Body of pancreas (tissue), 4 donors: ENCODE measurements around the gene SLC27A6. TPM values are rescaled to one million over a fixed set of nuclear protein-coding genes. Genes with fewer than 3 reads are reported as not detected.

Source experiments
- ATAC-seq: fragments of 150-250 bp; one replicate; pipeline ENCODE4 v1.9.1; 2016
- DNase-seq, 4 donors: peaks; one replicate each; pipeline ENCODE4 v3.0.0-alpha.2; 2019
- H3K27ac ChIP-seq, 4 donors: fragments of 200-600 bp; sonication (generic); 1 replicate in 3 of 4; 2 replicates in 1 of 4; pipeline versions ENCODE4 v1.5.1 to v1.6.1; 2016 to 2019; ENCODE audit warnings: mild to moderate bottlenecking in 1 of 4, mixed read lengths in 1 of 4, moderate library complexity in 1 of 4
- H3K27me3 ChIP-seq, 2 donors: fragments of 200-600 bp; sonication (generic); one replicate each; pipeline ENCODE4 v1.6.0; 2016; ENCODE audit warnings: mild to moderate bottlenecking in 1 of 2
- H3K36me3 ChIP-seq, 2 donors: fragments of 200-600 bp; sonication (generic); replicated peaks in 1 of 2; 2 replicates each; pipeline ENCODE4 v1.5.1; 2016; ENCODE audit warnings: low read depth in 2 of 2; ENCODE audit not compliant: insufficient read depth in 1 of 2
- H3K4me1 ChIP-seq: fragments of 200-600 bp; sonication (generic); one replicate; pipeline ENCODE4 v1.6.0; 2016
- H3K4me3 ChIP-seq, 2 donors: fragments of 200-600 bp; sonication (generic); 1 replicate in 1 of 2; 2 replicates in 1 of 2; pipeline ENCODE4 v1.5.1; 2016 to 2019
- H3K9me3 ChIP-seq, 3 donors: fragments of 200-600 bp; sonication (generic); 1 replicate in 2 of 3; 2 replicates in 1 of 3; pipeline ENCODE4 v1.5.1; 2016
- POLR2A ChIP-seq, 3 donors: fragments of 450-650 bp; IDR thresholded peaks; one replicate each; pipeline ENCODE4 v1.6.1; 2016; ENCODE audit warnings: antibody characterized with exemption in 3 of 3, mild to moderate bottlenecking in 2 of 3
- WGBS, 2 donors: methylation state at CpG; one replicate each; pipeline ENCODE4 v1.1.5; 2017; 5-methylcytosine and 5-hydroxymethylcytosine counted together
- intact Hi-C: fragments of 100-400 bp; cut with DNase I; formaldehyde crosslinking; loops from one replicate; pipeline ENCODE4 v1.15.1; 2023
- total RNA-seq, 2 donors: library from RNA; depleted of rRNA; stranded (reverse); fragments of >200 nt; gene quantifications; one replicate each; pipeline ENCODE4 v1.1.0, GENCODE V29; 2016
- TF ChIP-seq, protein P1 (sequence below), 7 experiments: fragments of 450-650 bp in 4 of 7; fragments of 200-600 bp in 3 of 7; sonication (generic) in 3 of 7; IDR thresholded peaks; one replicate each; pipeline ENCODE4 v1.5.1; 2016 to 2019; ENCODE audit warnings: antibody characterized with exemption in 7 of 7

SLC27A6 gene
- total RNA-seq, 2 donors from 2014 or later = 0.99 to 1.3 TPM

DNA sequence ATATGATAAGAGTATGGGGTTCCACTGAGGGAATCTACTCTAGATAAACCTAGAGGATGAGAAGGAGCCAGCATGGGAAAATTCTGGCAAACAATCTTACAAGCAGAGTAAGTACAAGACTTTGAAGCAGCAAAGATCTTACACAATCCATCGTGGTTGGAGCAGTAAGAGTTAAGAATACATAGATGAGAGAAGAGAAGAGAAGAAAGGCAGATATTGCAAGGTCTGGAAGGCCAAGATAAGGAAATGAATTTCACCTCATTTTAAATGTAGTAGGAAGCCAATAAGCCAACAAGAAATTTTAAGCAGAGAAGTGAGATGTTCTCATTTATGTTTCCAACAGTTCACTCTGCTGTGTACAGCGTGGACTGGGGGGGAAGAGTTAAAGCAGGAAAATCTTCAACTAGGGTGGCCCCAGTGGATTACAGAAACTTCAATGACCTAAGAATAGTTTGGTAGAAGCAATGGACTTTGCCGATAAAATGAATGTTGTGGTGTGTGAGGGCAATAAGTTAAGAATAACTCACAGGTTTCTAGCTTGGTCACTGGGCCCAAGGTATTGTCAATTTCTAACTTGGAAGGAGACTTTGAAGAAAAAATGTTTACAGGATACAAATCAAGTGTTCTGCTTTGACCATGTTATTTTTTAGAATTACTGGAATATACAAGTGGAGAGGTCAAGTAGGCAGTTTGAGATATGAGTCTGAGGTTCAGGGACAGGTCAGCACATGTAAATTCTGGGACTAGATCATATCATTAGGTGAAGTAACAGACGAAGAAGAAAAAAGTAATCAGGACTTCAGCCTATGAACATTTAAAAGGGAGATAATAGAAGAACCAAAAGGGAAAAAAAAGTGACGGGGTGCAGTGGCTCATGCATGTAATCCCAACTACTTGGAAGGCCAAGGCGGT lies 117.2 kb downstream of the SLC27A6 start:
- no peaks in the 10 kb centered on the region for H3K4me1 ChIP-seq
- no peaks in the 10 kb centered on the region for H3K27me3 ChIP-seq
- ATAC-seq = no peak
- no peaks in the 10 kb centered on the region for H3K36me3 ChIP-seq
- DNase-seq = no peak
- 78 to 80% methylated on average over 6 of the region's 6 CpGs for WGBS, 2 donors
- no peak overlapping the region for H3K27ac ChIP-seq
- H3K9me3 ChIP-seq = no peaks in the 10 kb centered on the region
- no peak overlapping the region for H3K4me3 ChIP-seq
- TF ChIP-seq, protein P1, sequence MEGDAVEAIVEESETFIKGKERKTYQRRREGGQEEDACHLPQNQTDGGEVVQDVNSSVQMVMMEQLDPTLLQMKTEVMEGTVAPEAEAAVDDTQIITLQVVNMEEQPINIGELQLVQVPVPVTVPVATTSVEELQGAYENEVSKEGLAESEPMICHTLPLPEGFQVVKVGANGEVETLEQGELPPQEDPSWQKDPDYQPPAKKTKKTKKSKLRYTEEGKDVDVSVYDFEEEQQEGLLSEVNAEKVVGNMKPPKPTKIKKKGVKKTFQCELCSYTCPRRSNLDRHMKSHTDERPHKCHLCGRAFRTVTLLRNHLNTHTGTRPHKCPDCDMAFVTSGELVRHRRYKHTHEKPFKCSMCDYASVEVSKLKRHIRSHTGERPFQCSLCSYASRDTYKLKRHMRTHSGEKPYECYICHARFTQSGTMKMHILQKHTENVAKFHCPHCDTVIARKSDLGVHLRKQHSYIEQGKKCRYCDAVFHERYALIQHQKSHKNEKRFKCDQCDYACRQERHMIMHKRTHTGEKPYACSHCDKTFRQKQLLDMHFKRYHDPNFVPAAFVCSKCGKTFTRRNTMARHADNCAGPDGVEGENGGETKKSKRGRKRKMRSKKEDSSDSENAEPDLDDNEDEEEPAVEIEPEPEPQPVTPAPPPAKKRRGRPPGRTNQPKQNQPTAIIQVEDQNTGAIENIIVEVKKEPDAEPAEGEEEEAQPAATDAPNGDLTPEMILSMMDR (IDR thresholded peaks at IDR 0.05) = no peak
- no peak for TF ChIP-seq POLR2A (IDR thresholded peaks at IDR 0.05)
- intact Hi-C loops = no loop called here

Other genes with a start within 250 kb of the SLC27A6 start
- gene ISOC1, start 129.3 kb downstream of the SLC27A6 start, total RNA-seq = 10 to 100 TPM; 23.4 to 25.9 TPM